Measurements from ENCODE around the gene RGS3. TPM values are rescaled to one million over a fixed set of nuclear protein-coding genes. Genes with fewer than 3 reads are reported as not detected.

Gene RGS3
- total RNA-seq, 1 donor from 2014 or later: 29.9 TPM

DNA sequence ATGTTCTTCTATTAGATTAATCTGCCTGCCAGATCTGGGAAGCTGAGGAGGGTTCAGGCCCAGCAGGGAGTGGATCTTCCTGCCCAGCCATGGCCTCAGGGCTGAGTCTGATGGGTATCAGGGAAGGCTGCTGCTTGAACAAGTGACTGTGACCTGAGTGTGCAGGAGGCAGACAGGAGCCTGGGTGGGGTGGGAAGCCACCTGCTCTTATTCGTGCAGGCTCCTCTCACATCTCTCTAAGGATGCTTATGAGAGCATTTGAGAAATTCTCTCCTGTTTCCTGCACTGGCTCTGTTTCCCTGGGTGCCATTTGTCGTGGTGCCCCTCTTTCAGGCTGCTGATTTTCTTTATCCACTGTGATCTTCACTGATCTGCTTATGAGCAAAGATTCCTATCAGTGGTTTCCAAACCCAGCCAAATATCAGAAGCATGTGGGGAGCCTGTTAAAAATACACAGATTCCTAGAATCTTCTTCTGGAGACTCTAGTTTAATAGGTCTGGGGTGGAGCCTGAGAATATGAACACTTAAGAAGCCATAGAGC, 2.1 kb downstream of the RGS3 start:
- TF ChIP-seq, protein P1, sequence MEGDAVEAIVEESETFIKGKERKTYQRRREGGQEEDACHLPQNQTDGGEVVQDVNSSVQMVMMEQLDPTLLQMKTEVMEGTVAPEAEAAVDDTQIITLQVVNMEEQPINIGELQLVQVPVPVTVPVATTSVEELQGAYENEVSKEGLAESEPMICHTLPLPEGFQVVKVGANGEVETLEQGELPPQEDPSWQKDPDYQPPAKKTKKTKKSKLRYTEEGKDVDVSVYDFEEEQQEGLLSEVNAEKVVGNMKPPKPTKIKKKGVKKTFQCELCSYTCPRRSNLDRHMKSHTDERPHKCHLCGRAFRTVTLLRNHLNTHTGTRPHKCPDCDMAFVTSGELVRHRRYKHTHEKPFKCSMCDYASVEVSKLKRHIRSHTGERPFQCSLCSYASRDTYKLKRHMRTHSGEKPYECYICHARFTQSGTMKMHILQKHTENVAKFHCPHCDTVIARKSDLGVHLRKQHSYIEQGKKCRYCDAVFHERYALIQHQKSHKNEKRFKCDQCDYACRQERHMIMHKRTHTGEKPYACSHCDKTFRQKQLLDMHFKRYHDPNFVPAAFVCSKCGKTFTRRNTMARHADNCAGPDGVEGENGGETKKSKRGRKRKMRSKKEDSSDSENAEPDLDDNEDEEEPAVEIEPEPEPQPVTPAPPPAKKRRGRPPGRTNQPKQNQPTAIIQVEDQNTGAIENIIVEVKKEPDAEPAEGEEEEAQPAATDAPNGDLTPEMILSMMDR (conservative IDR thresholded peaks at IDR 0.05): no peak
- peaks cover 4% of the 10 kb centered on the region for H3K36me3 Mint-ChIP-seq
- no peaks in the 10 kb centered on the region for H3K9me3 Mint-ChIP-seq
- peaks cover 30% of the 10 kb centered on the region for H3K4me1 Mint-ChIP-seq (ENCODE audit: unreplicated experiment)
- peaks cover 32% of the 10 kb centered on the region for H3K27me3 Mint-ChIP-seq
- no peak overlapping the region for H3K27ac Mint-ChIP-seq
- H3K4me3 Mint-ChIP-seq: peak overlapping the region; percentile 79
- DNase-seq (ENCODE audit: extremely low spot score, unreplicated experiment): no peak

DNA sequence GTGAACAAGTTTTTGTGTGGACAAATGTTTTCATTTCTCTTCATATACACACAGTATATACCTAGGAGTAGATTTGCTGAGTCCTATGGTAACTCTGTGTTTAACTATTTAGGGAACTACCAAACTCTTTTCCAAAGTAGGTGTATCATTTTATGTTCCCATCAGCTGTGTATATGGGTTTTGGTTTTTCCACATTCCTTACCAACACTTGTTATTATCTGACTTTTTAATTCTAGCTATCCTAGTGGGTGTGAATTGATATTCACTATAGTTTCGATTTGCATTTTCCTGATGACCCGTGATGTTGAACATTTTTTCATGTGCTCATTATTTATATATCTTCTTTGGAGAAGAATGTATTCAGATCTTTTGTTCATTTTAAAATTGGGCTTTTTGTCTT, 3.7 kb downstream of the RGS3 start:
- H3K27ac Mint-ChIP-seq: no peak overlapping the region
- DNase-seq (ENCODE audit: extremely low spot score, unreplicated experiment): no peak
- H3K4me1 Mint-ChIP-seq (ENCODE audit: unreplicated experiment): peaks cover 30% of the 10 kb centered on the region
- H3K4me3 Mint-ChIP-seq: no peak overlapping the region
- H3K9me3 Mint-ChIP-seq: peaks cover under 1% of the 10 kb centered on the region
- TF ChIP-seq, protein P1 (conservative IDR thresholded peaks at IDR 0.05): no peak
- H3K27me3 Mint-ChIP-seq: peaks cover 23% of the 10 kb centered on the region
- no peaks in the 10 kb centered on the region for H3K36me3 Mint-ChIP-seq

DNA sequence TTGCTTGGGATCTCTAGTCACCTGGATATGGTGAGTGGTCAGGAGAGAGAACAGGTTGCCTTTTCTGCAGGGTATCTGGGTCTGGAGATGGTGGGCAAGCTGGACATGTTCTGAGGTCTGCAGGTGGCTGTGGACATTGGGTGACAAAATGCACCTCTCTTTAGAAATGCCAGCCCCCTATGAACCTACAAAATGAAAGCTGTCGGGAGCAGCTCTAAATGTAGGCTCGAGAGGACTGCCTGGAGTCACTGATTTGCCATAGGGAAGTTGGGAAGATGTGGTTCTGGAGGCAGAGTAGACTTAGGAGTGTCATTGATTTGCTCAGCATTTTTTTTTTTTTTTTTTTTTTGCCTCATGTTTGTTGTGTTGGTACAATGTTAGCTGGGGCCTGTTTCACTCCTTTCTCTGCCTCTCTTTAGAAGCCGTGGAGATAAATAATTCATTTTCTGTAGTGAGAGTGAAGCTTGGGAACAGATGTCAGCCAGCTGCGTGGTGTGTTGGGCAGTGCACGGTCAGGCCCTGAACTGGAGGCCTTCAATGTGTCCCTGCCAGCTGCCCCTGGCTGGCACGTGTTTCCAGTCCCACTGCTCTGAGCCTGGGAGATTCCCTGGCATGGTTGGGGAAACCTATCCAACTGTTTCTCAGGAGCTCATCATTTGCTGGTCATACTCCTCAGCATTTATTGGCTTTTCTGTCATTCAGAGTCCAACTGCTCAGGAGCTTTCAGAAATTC, 5.4 kb downstream of the RGS3 start:
- TF ChIP-seq, protein P1 (conservative IDR thresholded peaks at IDR 0.05): no peak
- no peaks in the 10 kb centered on the region for H3K36me3 Mint-ChIP-seq
- no peak overlapping the region for H3K4me3 Mint-ChIP-seq
- H3K4me1 Mint-ChIP-seq (ENCODE audit: unreplicated experiment): peaks cover 31% of the 10 kb centered on the region
- DNase-seq (ENCODE audit: extremely low spot score, unreplicated experiment): no peak
- peaks cover 13% of the 10 kb centered on the region for H3K27me3 Mint-ChIP-seq
- no peak overlapping the region for H3K27ac Mint-ChIP-seq
- peaks cover 4% of the 10 kb centered on the region for H3K9me3 Mint-ChIP-seq

DNA sequence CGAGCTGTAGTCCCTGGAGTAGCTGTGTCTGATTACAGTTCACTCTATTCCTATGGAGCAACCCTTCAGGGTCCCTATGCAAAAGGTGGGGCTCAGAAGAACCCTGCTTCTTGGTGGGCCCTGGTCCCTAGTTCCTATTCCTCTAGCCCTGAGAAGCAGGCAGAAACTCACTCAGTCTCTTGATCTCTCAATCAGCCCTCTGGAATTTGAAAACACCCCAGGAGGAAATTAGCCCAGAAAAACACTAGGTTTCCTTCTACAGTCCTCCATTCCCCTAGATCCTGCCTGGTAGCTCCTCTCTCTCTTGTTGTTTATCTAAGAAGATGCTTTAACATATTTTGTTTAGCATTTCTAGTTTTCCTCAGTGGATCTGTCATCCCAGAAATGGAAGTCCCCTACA, 7.6 kb downstream of the RGS3 start:
- H3K27me3 Mint-ChIP-seq: no peaks in the 10 kb centered on the region
- H3K27ac Mint-ChIP-seq: no peak overlapping the region
- no peak overlapping the region for H3K4me3 Mint-ChIP-seq
- TF ChIP-seq, protein P1 (conservative IDR thresholded peaks at IDR 0.05): no peak
- peak; percentile 15 for DNase-seq (ENCODE audit: extremely low spot score, unreplicated experiment)
- peaks cover 4% of the 10 kb centered on the region for H3K9me3 Mint-ChIP-seq
- H3K4me1 Mint-ChIP-seq (ENCODE audit: unreplicated experiment): peaks cover 17% of the 10 kb centered on the region
- H3K36me3 Mint-ChIP-seq: no peaks in the 10 kb centered on the region

DNA sequence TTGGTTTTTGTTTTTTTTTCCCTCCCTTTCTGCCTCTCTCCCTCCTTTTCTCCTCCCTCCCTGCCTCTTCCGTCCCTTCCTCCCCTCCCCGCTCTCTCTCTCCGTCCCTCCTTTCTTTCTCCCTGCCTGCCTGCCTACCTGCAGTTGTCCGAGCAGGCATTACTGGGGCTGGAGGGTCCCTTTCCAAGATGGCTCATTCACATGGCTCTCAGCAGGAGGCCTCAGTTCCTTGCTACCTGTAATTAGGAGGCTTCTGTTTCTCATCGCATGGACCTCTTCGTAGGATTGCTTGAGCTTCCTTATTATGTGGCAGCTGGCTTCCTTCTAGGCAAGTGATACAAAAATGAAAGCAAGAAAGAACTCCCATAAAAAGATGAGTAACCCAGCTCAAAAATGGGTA, 8.0 kb downstream of the RGS3 start:
- Mint-ChIP-seq H3K36me3 (no peaks in the 10 kb centered on the region), H3K9me3 (peaks cover 4% of the 10 kb centered on the region), H3K27ac (no peak overlapping the region), H3K27me3 (no peaks in the 10 kb centered on the region), H3K4me3 (no peak overlapping the region), H3K4me1 (ENCODE audit: unreplicated experiment) (peaks cover 16% of the 10 kb centered on the region)
- peak; percentile 13 for DNase-seq (ENCODE audit: extremely low spot score, unreplicated experiment)
- TF ChIP-seq, protein P1 (conservative IDR thresholded peaks at IDR 0.05): no peak
